NB4 (cell line): Measurements from ENCODE around the gene CEP250.

Experiments
- MYC ChIP-seq: IDR thresholded peaks from 2 replicates; pipeline ENCODE4 v1.6.1; 2011; ENCODE audit warnings: low read depth, low read length
- POLR2A ChIP-seq: IDR thresholded peaks from 2 replicates; pipeline ENCODE4 v1.6.1; 2011; ENCODE audit warnings: mild to moderate bottlenecking; ENCODE audit not compliant: insufficient read length; ENCODE audit errors: extremely low read depth
- TF ChIP-seq, protein P1 (sequence below): IDR thresholded peaks from one replicate; pipeline ENCODE4 v1.5.1; 2012; ENCODE audit warnings: low read depth, low read length

GRCh38 chr20:35463455-35464300 lies 8.3 kb downstream of the CEP250 start:
- TF ChIP-seq, protein P1, sequence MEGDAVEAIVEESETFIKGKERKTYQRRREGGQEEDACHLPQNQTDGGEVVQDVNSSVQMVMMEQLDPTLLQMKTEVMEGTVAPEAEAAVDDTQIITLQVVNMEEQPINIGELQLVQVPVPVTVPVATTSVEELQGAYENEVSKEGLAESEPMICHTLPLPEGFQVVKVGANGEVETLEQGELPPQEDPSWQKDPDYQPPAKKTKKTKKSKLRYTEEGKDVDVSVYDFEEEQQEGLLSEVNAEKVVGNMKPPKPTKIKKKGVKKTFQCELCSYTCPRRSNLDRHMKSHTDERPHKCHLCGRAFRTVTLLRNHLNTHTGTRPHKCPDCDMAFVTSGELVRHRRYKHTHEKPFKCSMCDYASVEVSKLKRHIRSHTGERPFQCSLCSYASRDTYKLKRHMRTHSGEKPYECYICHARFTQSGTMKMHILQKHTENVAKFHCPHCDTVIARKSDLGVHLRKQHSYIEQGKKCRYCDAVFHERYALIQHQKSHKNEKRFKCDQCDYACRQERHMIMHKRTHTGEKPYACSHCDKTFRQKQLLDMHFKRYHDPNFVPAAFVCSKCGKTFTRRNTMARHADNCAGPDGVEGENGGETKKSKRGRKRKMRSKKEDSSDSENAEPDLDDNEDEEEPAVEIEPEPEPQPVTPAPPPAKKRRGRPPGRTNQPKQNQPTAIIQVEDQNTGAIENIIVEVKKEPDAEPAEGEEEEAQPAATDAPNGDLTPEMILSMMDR = peak; percentile 81
- TF ChIP-seq POLR2A (no peak), MYC (no peak)
